ENCODE results near the gene MYLK4. TPM values are rescaled to one million over a fixed set of nuclear protein-coding genes. Genes with fewer than 3 reads are reported as not detected.

Gene MYLK4
- total and polyA plus RNA-seq, 2 donors (not counting 1 experiment from before 2014, with no cell fraction given), result 0.33 to 0.59 TPM

GRCh38 chr6:2655844-2656433, 94.8 kb downstream of the MYLK4 start:
- H3K79me2 ChIP-seq (ENCODE audit: control insufficient read depth, insufficient read depth, low read length), result no peaks in the 10 kb centered on the region
- H3K36me3 ChIP-seq (ENCODE audit: control insufficient read depth, insufficient read depth, low read length), result no peaks in the 10 kb centered on the region
- H4K20me1 ChIP-seq (ENCODE audit: control insufficient read depth, extremely low read depth, insufficient read depth, low read length), result no peaks in the 10 kb centered on the region
- no peak overlapping the region for H3K4me3 ChIP-seq (replicated peaks in 1 of 4; ENCODE audit: control extremely low read depth in 1 of 4, insufficient read depth in 1 of 4, low read depth in 3 of 4, low read length in 4 of 4)
- DNase-seq (ENCODE audit: low read depth in 2 of 2), result no peak
- H3K9me3 ChIP-seq (ENCODE audit: control insufficient read depth, insufficient read depth, low read depth, low read length), result no peaks in the 10 kb centered on the region
- no peak overlapping the region for H3K4me2 ChIP-seq (ENCODE audit: extremely low read depth, insufficient read depth, low read length)
- no peak overlapping the region for H2AFZ ChIP-seq (ENCODE audit: low read length)
- no peaks in the 10 kb centered on the region for H3K4me1 ChIP-seq (ENCODE audit: control insufficient read depth, extremely low read depth, insufficient read depth, low read length)
- H3K27ac ChIP-seq (ENCODE audit: insufficient read depth, low read length), result no peak overlapping the region
- TF ChIP-seq, protein P1, sequence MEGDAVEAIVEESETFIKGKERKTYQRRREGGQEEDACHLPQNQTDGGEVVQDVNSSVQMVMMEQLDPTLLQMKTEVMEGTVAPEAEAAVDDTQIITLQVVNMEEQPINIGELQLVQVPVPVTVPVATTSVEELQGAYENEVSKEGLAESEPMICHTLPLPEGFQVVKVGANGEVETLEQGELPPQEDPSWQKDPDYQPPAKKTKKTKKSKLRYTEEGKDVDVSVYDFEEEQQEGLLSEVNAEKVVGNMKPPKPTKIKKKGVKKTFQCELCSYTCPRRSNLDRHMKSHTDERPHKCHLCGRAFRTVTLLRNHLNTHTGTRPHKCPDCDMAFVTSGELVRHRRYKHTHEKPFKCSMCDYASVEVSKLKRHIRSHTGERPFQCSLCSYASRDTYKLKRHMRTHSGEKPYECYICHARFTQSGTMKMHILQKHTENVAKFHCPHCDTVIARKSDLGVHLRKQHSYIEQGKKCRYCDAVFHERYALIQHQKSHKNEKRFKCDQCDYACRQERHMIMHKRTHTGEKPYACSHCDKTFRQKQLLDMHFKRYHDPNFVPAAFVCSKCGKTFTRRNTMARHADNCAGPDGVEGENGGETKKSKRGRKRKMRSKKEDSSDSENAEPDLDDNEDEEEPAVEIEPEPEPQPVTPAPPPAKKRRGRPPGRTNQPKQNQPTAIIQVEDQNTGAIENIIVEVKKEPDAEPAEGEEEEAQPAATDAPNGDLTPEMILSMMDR (conservative IDR thresholded peaks at IDR 0.05 in 1 of 2, IDR thresholded peaks at IDR 0.05 in 1 of 2; ENCODE audit: low read depth in 1 of 2, low read length in 2 of 2), result no peak
- TF ChIP-seq EZH2 (IDR thresholded peaks at IDR 0.05; ENCODE audit: low read length, missing control alignments), result no peak
- H3K9ac ChIP-seq (ENCODE audit: insufficient read depth, low read length), result no peak overlapping the region
- no peaks in the 10 kb centered on the region for H3K27me3 ChIP-seq (ENCODE audit: control insufficient read depth, insufficient read depth, low read length)

- no peak for TF ChIP-seq EZH2 (IDR thresholded peaks at IDR 0.05; ENCODE audit: low read length, missing control alignments)
- TF ChIP-seq, protein P1 (conservative IDR thresholded peaks at IDR 0.05 in 1 of 2, IDR thresholded peaks at IDR 0.05 in 1 of 2; ENCODE audit: low read depth in 1 of 2, low read length in 2 of 2), result no peak
- Histone ChIP-seq H3K27ac (ENCODE audit: insufficient read depth, low read length) (no peak overlapping the region), H4K20me1 (ENCODE audit: control insufficient read depth, extremely low read depth, insufficient read depth, low read length) (no peaks in the 10 kb centered on the region), H3K27me3 (ENCODE audit: control insufficient read depth, insufficient read depth, low read length) (no peaks in the 10 kb centered on the region), H3K9me3 (ENCODE audit: control insufficient read depth, insufficient read depth, low read depth, low read length) (no peaks in the 10 kb centered on the region), H3K4me3 (replicated peaks in 1 of 4; ENCODE audit: control extremely low read depth in 1 of 4, insufficient read depth in 1 of 4, low read depth in 3 of 4, low read length in 4 of 4) (no peak overlapping the region), H2AFZ (ENCODE audit: low read length) (no peak overlapping the region), H3K9ac (ENCODE audit: insufficient read depth, low read length) (no peak overlapping the region), H3K79me2 (ENCODE audit: control insufficient read depth, insufficient read depth, low read length) (no peaks in the 10 kb centered on the region), H3K4me2 (ENCODE audit: extremely low read depth, insufficient read depth, low read length) (no peak overlapping the region), H3K4me1 (ENCODE audit: control insufficient read depth, extremely low read depth, insufficient read depth, low read length) (no peaks in the 10 kb centered on the region), H3K36me3 (ENCODE audit: control insufficient read depth, insufficient read depth, low read length) (no peaks in the 10 kb centered on the region)
- DNase-seq (ENCODE audit: low read depth in 2 of 2), result no peak
Measured at GRCh38 chr6:2653369-2654032, 97.2 kb downstream of the MYLK4 start.

DNA sequence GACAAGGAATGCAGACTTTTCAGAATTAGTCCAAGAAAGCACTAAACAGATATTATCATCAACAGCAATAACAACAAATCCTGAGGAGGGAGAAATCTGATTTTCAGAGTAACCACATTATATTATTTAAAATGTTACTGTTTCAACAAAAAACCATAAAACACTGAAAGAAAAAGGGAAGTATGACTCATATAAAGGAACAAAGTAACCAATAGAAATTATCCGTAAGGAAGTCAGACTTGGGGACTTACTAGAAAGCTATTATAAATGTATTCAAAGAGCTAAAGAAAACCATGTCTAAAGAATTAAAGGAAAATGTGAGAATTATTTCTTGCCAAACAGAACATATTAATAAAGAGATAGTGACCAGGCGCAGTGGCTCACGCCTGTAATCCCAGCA, 98.1 kb downstream of the MYLK4 start:
- DNase-seq (ENCODE audit: low read depth in 2 of 2), result no peak
- Histone ChIP-seq H2AFZ (ENCODE audit: low read length) (no peak overlapping the region), H3K27ac (ENCODE audit: insufficient read depth, low read length) (no peak overlapping the region), H3K4me1 (ENCODE audit: control insufficient read depth, extremely low read depth, insufficient read depth, low read length) (no peaks in the 10 kb centered on the region), H3K4me2 (ENCODE audit: extremely low read depth, insufficient read depth, low read length) (no peak overlapping the region), H3K79me2 (ENCODE audit: control insufficient read depth, insufficient read depth, low read length) (no peaks in the 10 kb centered on the region), H3K9me3 (ENCODE audit: control insufficient read depth, insufficient read depth, low read depth, low read length) (no peaks in the 10 kb centered on the region), H3K36me3 (ENCODE audit: control insufficient read depth, insufficient read depth, low read length) (no peaks in the 10 kb centered on the region), H3K4me3 (replicated peaks in 1 of 4; ENCODE audit: control extremely low read depth in 1 of 4, insufficient read depth in 1 of 4, low read depth in 3 of 4, low read length in 4 of 4) (no peak overlapping the region), H3K9ac (ENCODE audit: insufficient read depth, low read length) (no peak overlapping the region), H3K27me3 (ENCODE audit: control insufficient read depth, insufficient read depth, low read length) (no peaks in the 10 kb centered on the region), H4K20me1 (ENCODE audit: control insufficient read depth, extremely low read depth, insufficient read depth, low read length) (no peaks in the 10 kb centered on the region)
- no peak for TF ChIP-seq EZH2 (IDR thresholded peaks at IDR 0.05; ENCODE audit: low read length, missing control alignments)
- TF ChIP-seq, protein P1 (conservative IDR thresholded peaks at IDR 0.05 in 1 of 2, IDR thresholded peaks at IDR 0.05 in 1 of 2; ENCODE audit: low read depth in 1 of 2, low read length in 2 of 2), result no peak
